OCI-LY3 (cell line): Measurements from ENCODE around the gene GPR150.

Source experiments
- CTCF ChIP-seq: fragments of 200-600, 300-600 bp; sonication (generic); IDR thresholded peaks from 2 replicates; pipeline ENCODE4 v1.5.1; 2014; ENCODE audit warnings: antibody characterized with exemption, low read length, low read depth
- EZH2phosphoT487 ChIP-seq: fragments of 200-600 bp; shearing (Covaris generic); IDR thresholded peaks from 2 replicates; pipeline ENCODE4 v1.6.1; 2018; ENCODE audit warnings: antibody characterized with exemption, mixed run types, low read depth

GRCh38 chr5:95647886-95648860 is 28.3 kb downstream of the GPR150 start:
- no peak for TF ChIP-seq CTCF
- no peak for TF ChIP-seq EZH2phosphoT487
